ENCODE data around the gene PDE4B.
A peak's percentile ranks its signal among the peaks of the same experiment; 100 is the strongest.

The PDE4B gene

GRCh38 chr1:66237042-66237441 lies 444.3 kb downstream of the PDE4B start:
- H3K4me3 ChIP-seq (ENCODE audit: control insufficient read depth, low read depth, low read length): no peak overlapping the region
- TF ChIP-seq CTCF (IDR thresholded peaks at IDR 0.05; ENCODE audit: control insufficient read depth, insufficient read depth, low read depth, low read length, missing control alignments): no peak
- no peak for DNase-seq (ENCODE audit: low read depth)

- no peak for DNase-seq (ENCODE audit: low read depth)
- TF ChIP-seq CTCF (IDR thresholded peaks at IDR 0.05; ENCODE audit: control insufficient read depth, insufficient read depth, low read depth, low read length, missing control alignments): no peak
- no peak overlapping the region for H3K4me3 ChIP-seq (ENCODE audit: control insufficient read depth, low read depth, low read length)
Observed at GRCh38 chr1:66237722-66238479, 445.2 kb downstream of the PDE4B start.

GRCh38 chr1:66239834-66240233 lies 447.1 kb downstream of the PDE4B start:
- no peak for DNase-seq (ENCODE audit: low read depth)
- TF ChIP-seq CTCF (IDR thresholded peaks at IDR 0.05; ENCODE audit: control insufficient read depth, insufficient read depth, low read depth, low read length, missing control alignments): peak; percentile 9
- no peak overlapping the region for H3K4me3 ChIP-seq (ENCODE audit: control insufficient read depth, low read depth, low read length)

- DNase-seq (ENCODE audit: low read depth): no peak
- TF ChIP-seq CTCF (IDR thresholded peaks at IDR 0.05; ENCODE audit: control insufficient read depth, insufficient read depth, low read depth, low read length, missing control alignments): no peak
- no peak overlapping the region for H3K4me3 ChIP-seq (ENCODE audit: control insufficient read depth, low read depth, low read length)
Observed at GRCh38 chr1:66240491-66241484, 448.1 kb downstream of the PDE4B start.

- no peak for DNase-seq (ENCODE audit: low read depth)
- H3K4me3 ChIP-seq (ENCODE audit: control insufficient read depth, low read depth, low read length): no peak overlapping the region
- TF ChIP-seq CTCF (IDR thresholded peaks at IDR 0.05; ENCODE audit: control insufficient read depth, insufficient read depth, low read depth, low read length, missing control alignments): peak; percentile 100
Observed at GRCh38 chr1:66242646-66243547, 450.2 kb downstream of the PDE4B start.

Measured in AG09309 (cell line).